Measurements from ENCODE around the gene PCSK7. TPM values are rescaled to one million over a fixed set of nuclear protein-coding genes. Genes with fewer than 3 reads are reported as not detected.

PCSK7 gene
- total RNA-seq, 1 experiment from 2014 or later, result 132 TPM

DNA sequence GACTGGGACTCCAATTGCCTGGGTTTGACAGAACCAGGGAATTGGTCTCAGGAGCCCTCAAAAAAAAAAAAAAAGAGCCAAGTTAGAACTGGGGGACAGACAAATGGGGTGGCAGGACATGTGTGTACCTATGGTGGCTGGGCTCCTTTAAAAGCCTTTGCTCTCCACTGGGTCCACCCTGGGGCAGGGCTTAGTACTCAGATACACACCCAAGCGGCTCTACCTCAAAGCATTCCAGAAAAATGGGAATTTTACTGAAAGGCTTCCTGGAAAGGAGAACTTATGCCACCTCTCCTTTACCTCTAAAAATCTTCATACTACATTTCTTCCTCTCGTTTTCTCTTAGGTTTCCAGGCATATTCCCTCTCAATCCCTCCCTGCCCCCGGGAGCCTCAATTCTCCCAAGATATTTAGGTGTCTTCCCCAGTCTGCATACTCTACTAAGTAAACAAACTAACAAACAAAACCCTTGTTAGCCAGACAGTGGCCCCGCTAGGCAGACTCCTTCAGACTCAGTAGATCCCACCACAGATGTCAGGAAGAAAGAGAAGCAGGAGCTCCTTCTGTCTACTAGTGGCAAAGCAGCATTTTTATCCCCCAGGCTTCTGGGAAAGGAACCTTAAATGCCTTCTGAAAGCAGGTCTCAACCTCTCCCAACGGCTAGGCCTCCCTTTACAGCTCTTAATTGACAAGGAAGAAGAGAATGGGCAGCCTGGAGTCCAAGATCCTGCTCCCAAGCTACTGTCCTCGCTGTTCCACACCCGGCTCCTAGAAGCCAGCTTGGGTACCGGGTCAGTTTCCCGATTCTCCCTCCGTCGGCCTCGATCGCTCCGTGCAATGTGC, 653 bp downstream of the PCSK7 start:
- Histone ChIP-seq H3K36me3 (ENCODE audit: control insufficient read depth, insufficient read depth, low read length) (peaks cover 2% of the 10 kb centered on the region; the same call in 1 of the 2 replicates), H3K4me3 (ENCODE audit: low read depth, low read length) (peak overlapping the region; percentile 63), H3K27me3 (replicated peaks; ENCODE audit: control insufficient read depth, insufficient read depth, low read length) (no peaks in the 10 kb centered on the region), H3K4me1 (peaks cover 21% of the 10 kb centered on the region), H3K9me3 (no peaks in the 10 kb centered on the region)
- TSS peak; percentile 31 for BruUV-seq (replicated peaks)
- H3K4me3 Mint-ChIP-seq (ENCODE audit: unreplicated experiment), result peak overlapping the region; percentile 97
- DNase-seq, result peak in 1 of 2 experiments; percentile 47
- no peaks in the 10 kb centered on the region for H3K9me3 Mint-ChIP-seq (ENCODE audit: unreplicated experiment)
- H3K36me3 Mint-ChIP-seq (ENCODE audit: insufficient read depth, unreplicated experiment), result peaks cover 43% of the 10 kb centered on the region
- TF ChIP-seq, protein P1, sequence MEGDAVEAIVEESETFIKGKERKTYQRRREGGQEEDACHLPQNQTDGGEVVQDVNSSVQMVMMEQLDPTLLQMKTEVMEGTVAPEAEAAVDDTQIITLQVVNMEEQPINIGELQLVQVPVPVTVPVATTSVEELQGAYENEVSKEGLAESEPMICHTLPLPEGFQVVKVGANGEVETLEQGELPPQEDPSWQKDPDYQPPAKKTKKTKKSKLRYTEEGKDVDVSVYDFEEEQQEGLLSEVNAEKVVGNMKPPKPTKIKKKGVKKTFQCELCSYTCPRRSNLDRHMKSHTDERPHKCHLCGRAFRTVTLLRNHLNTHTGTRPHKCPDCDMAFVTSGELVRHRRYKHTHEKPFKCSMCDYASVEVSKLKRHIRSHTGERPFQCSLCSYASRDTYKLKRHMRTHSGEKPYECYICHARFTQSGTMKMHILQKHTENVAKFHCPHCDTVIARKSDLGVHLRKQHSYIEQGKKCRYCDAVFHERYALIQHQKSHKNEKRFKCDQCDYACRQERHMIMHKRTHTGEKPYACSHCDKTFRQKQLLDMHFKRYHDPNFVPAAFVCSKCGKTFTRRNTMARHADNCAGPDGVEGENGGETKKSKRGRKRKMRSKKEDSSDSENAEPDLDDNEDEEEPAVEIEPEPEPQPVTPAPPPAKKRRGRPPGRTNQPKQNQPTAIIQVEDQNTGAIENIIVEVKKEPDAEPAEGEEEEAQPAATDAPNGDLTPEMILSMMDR (IDR thresholded peaks at IDR 0.05; ENCODE audit: insufficient read depth in 1 of 2, low read depth in 1 of 2, low read length in 1 of 2, severe bottlenecking in 1 of 2, unreplicated experiment in 1 of 2), result no peak
- POLR2A ChIA-PET, result interaction anchor here (0.6 to 2.0 kb wide), 2 partner anchors 34 to 96 kb away, joined by 3 to 5 read pairs; partner anchors contain the start of gene CEP164
- intact Hi-C loops (cut with micrococcal nuclease; ENCODE audit: unreplicated experiment), result no loop called here
- H3K4me1 Mint-ChIP-seq (ENCODE audit: low read depth, unreplicated experiment), result peaks cover 16% of the 10 kb centered on the region
- CTCF ChIA-PET, result interaction anchor here (0.6 to 2.3 kb wide), 11 partner anchors 15 to 146 kb away, joined by 3 to 9 read pairs (median 4); partner anchors contain the start of genes CEP164 and SIDT2
- peak overlapping the region; percentile 95 for H3K27ac Mint-ChIP-seq (ENCODE audit: unreplicated experiment)
- H3K27me3 Mint-ChIP-seq (ENCODE audit: insufficient read depth, unreplicated experiment), result no peaks in the 10 kb centered on the region

DNA sequence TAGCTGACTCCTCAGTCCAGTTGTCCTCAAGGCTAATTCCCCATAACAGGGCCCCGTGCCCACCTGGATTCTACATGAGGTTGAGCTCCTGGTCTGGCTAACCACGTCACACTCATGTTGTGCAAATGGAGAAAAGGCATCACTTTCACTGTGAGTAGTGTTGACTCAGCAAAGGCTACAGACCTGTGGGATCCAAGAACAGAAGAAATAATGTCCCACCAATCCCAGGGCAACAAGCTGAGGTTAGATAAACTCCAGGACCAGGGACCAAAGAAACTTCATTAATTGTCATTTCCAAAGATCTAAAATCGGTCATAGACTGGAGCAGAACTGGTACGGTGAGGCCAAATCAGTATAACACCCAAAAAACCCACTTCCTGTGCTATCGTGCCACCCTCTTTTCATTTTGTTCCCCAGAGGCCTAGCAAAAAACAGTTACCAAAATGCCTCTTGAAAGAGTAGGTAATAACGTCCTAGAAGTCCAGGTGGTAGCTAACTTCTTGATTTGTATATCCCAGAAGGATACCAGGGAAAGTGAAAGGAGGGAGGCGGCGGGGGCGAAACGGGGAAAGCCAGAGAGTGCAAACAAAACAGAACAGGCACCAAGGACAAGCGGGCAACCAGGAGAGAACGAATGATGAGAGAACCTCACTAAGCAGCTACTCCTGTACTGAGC, 1.4 kb downstream of the PCSK7 start:
- peak overlapping the region; percentile 63 for H3K4me3 ChIP-seq (ENCODE audit: low read depth, low read length)
- H3K27ac Mint-ChIP-seq (ENCODE audit: unreplicated experiment), result peak overlapping the region; percentile 95

More for the DNA sequence above, 1.4 kb downstream of the PCSK7 start:
- H3K27me3 Mint-ChIP-seq (ENCODE audit: insufficient read depth, unreplicated experiment), result no peaks in the 10 kb centered on the region
- no peaks in the 10 kb centered on the region for H3K9me3 Mint-ChIP-seq (ENCODE audit: unreplicated experiment)
- intact Hi-C loops (cut with micrococcal nuclease; ENCODE audit: unreplicated experiment), result no loop called here
- DNase-seq, result no peak
- Histone ChIP-seq H3K27me3 (replicated peaks; ENCODE audit: control insufficient read depth, insufficient read depth, low read length) (no peaks in the 10 kb centered on the region), H3K4me1 (peaks cover 27% of the 10 kb centered on the region), H3K36me3 (ENCODE audit: control insufficient read depth, insufficient read depth, low read length) (peaks cover 2% of the 10 kb centered on the region; the same call in 1 of the 2 replicates), H3K9me3 (no peaks in the 10 kb centered on the region)
- TF ChIP-seq, protein P1 (IDR thresholded peaks at IDR 0.05; ENCODE audit: insufficient read depth in 1 of 2, low read depth in 1 of 2, low read length in 1 of 2, severe bottlenecking in 1 of 2, unreplicated experiment in 1 of 2), result no peak
- BruUV-seq (replicated peaks), result no TSS peak
- ChIA-PET POLR2A (interaction anchor here (0.6 kb wide), 1 partner anchor 34 kb away, joined by 3 read pairs; no protein-coding TSS in a partner anchor), CTCF (interaction anchor here (0.5 to 2.3 kb wide), 6 partner anchors 11 to 121 kb away, joined by 3 to 9 read pairs (median 5); partner anchors contain the start of gene CEP164)
- peaks cover 18% of the 10 kb centered on the region for H3K4me1 Mint-ChIP-seq (ENCODE audit: low read depth, unreplicated experiment)
- H3K4me3 Mint-ChIP-seq (ENCODE audit: unreplicated experiment), result peak overlapping the region; percentile 97
- H3K36me3 Mint-ChIP-seq (ENCODE audit: insufficient read depth, unreplicated experiment), result peaks cover 42% of the 10 kb centered on the region

All from Caco-2 (cell line).